ENCODE data around the gene NRSN2.

- TF ChIP-seq, protein P1, sequence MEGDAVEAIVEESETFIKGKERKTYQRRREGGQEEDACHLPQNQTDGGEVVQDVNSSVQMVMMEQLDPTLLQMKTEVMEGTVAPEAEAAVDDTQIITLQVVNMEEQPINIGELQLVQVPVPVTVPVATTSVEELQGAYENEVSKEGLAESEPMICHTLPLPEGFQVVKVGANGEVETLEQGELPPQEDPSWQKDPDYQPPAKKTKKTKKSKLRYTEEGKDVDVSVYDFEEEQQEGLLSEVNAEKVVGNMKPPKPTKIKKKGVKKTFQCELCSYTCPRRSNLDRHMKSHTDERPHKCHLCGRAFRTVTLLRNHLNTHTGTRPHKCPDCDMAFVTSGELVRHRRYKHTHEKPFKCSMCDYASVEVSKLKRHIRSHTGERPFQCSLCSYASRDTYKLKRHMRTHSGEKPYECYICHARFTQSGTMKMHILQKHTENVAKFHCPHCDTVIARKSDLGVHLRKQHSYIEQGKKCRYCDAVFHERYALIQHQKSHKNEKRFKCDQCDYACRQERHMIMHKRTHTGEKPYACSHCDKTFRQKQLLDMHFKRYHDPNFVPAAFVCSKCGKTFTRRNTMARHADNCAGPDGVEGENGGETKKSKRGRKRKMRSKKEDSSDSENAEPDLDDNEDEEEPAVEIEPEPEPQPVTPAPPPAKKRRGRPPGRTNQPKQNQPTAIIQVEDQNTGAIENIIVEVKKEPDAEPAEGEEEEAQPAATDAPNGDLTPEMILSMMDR (IDR thresholded peaks at IDR 0.05), result no peak
- TF ChIP-seq POLR2AphosphoS5 (IDR thresholded peaks at IDR 0.05) (no peak), EP300 (IDR thresholded peaks at IDR 0.05) (no peak)
These were observed 53.8 kb downstream of the NRSN2 start for GRCh38 chr20:400454-401275.
